Transverse colon (tissue), 4 donors: ENCODE measurements around the gene COL23A1. TPM values are rescaled to one million over a fixed set of nuclear protein-coding genes. Genes with fewer than 3 reads are reported as not detected.

Experiments used
- DNase-seq: peaks from one replicate; pipeline ENCODE4 v3.0.0-alpha.2; 2019
- H3K27ac ChIP-seq, 4 donors: fragments of 200-600 bp; sonication (generic); 2 replicates each; pipeline ENCODE4 v1.5.1; 2016 to 2018; ENCODE audit warnings: inconsistent platforms in 4 of 4
- H3K27me3 ChIP-seq: fragments of 200-600 bp; sonication (generic); 2 replicates; pipeline ENCODE4 v1.5.1; 2017; ENCODE audit warnings: inconsistent platforms
- H3K36me3 ChIP-seq, 4 donors: fragments of 200-600 bp; sonication (generic); 2 replicates each; pipeline ENCODE4 v1.5.1; 2017 to 2019; ENCODE audit warnings: inconsistent platforms in 4 of 4
- H3K4me1 ChIP-seq, 4 donors: fragments of 200-600 bp; sonication (generic); 2 replicates each; pipeline ENCODE4 v1.5.1; 2017 to 2020; ENCODE audit warnings: inconsistent platforms in 4 of 4
- H3K4me3 ChIP-seq, 4 donors: fragments of 200-600 bp; sonication (generic); 1 replicate in 1 of 4; 2 replicates in 3 of 4; pipeline versions ENCODE4 v1.5.1 to v1.6.1; 2017 to 2019; ENCODE audit warnings: inconsistent platforms in 4 of 4
- H3K9me3 ChIP-seq, 2 donors: fragments of 200-600 bp; sonication (generic); 2 replicates each; pipeline ENCODE4 v1.5.1; 2017 to 2019; ENCODE audit warnings: inconsistent platforms in 2 of 2
- EP300 ChIP-seq: sonication (generic); formaldehyde crosslinking; IDR thresholded peaks from one replicate; pipeline ENCODE4 v1.6.1; 2017; ENCODE audit warnings: antibody characterized with exemption, low read depth
- POLR2A ChIP-seq: fragments of 450-650 bp; IDR thresholded peaks from one replicate; pipeline ENCODE4 v1.6.1; 2016; ENCODE audit warnings: antibody characterized with exemption, mild to moderate bottlenecking, moderate library complexity
- POLR2AphosphoS5 ChIP-seq, 3 donors: sonication (generic); formaldehyde crosslinking; IDR thresholded peaks; one replicate each; pipeline ENCODE4 v1.6.1; 2016; ENCODE audit warnings: antibody characterized with exemption in 3 of 3
- WGBS, 2 donors: methylation state at CpG; one replicate each; pipeline ENCODE4 v1.1.5; 2018; ENCODE audit warnings: low coverage in 1 of 2; 5-methylcytosine and 5-hydroxymethylcytosine counted together
- in situ Hi-C, 4 donors: fragments of 200-750 bp; cut with MboI; loops; one replicate each; pipeline versions ENCODE4 v1.15.0 to v1.15.1; 2017; ENCODE audit warnings: low sequenced_read_pairs in 3 of 4, low pct_ligation_motif_present in 1 of 4, low pct_unique_long_range_greater_than_20kb in 1 of 4
- intact Hi-C: fragments of 100-400 bp; cut with DNase I; formaldehyde crosslinking; loops from one replicate; pipeline ENCODE4 v1.15.1; 2023; ENCODE audit warnings: low total_unique reads
- total RNA-seq, 4 donors: library from RNA; depleted of rRNA; stranded (reverse); fragments of >200 nt; gene quantifications; one replicate each; pipeline ENCODE4 v1.1.0, GENCODE V29; 2016
- TF ChIP-seq, protein P1 (sequence below), 5 experiments: fragments of 200-600 bp in 3 of 5; fragments of 450-650 bp in 2 of 5; sonication (generic) in 3 of 5; IDR thresholded peaks; 1 replicate in 2 of 5; 2 replicates in 3 of 5; pipeline ENCODE4 v1.5.1; 2016 to 2017; ENCODE audit warnings: antibody characterized with exemption in 5 of 5, inconsistent platforms in 3 of 5, mild to moderate bottlenecking in 2 of 5, moderate library complexity in 1 of 5

The COL23A1 gene
- total RNA-seq, 4 donors from 2014 or later = 0.14 to 2.2 (median 1.4) TPM; not detected in 1

- no peaks in the 10 kb centered on the region for H3K9me3 ChIP-seq
- H3K27ac ChIP-seq = peak within 1 kb of the TSS; percentile 99
- peaks cover 32 to 49% (median 42%) of the 10 kb centered on the region in 4 donors for H3K4me1 ChIP-seq
- TF ChIP-seq POLR2A = peak; percentile 100
- peak; percentile 99 to 100 (median 100) for TF ChIP-seq POLR2AphosphoS5 (IDR thresholded peaks at IDR 0.05)
- TF ChIP-seq, protein P1, sequence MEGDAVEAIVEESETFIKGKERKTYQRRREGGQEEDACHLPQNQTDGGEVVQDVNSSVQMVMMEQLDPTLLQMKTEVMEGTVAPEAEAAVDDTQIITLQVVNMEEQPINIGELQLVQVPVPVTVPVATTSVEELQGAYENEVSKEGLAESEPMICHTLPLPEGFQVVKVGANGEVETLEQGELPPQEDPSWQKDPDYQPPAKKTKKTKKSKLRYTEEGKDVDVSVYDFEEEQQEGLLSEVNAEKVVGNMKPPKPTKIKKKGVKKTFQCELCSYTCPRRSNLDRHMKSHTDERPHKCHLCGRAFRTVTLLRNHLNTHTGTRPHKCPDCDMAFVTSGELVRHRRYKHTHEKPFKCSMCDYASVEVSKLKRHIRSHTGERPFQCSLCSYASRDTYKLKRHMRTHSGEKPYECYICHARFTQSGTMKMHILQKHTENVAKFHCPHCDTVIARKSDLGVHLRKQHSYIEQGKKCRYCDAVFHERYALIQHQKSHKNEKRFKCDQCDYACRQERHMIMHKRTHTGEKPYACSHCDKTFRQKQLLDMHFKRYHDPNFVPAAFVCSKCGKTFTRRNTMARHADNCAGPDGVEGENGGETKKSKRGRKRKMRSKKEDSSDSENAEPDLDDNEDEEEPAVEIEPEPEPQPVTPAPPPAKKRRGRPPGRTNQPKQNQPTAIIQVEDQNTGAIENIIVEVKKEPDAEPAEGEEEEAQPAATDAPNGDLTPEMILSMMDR (IDR thresholded peaks at IDR 0.05) = no peak
- no peak for TF ChIP-seq EP300
- DNase-seq = peak; percentile 97
- intact Hi-C loops = no loop called here
- H3K4me3 ChIP-seq = peak within 1 kb of the TSS; percentile 93 to 99 (median 96)
- 1% methylated on average over 57 of the region's 96 CpGs; no CpG with 5 or more reads in 1 of the 2 donors for WGBS, 2 donors
- H3K36me3 ChIP-seq = peaks cover 0 to 11% (median 1%) of the 10 kb centered on the region in 4 donors
- no peaks in the 10 kb centered on the region for H3K27me3 ChIP-seq
- in situ Hi-C loops = no loop called here
These were observed 385.8 kb downstream of the COL23A1 start, which contains the start of gene HNRNPAB for GRCh38 chr5:178204182-178204934. TSS of gene HNRNPAB (plus strand) at chr5:178204533. CDS start at chr5:178204838, 305 bp downstream.

DNA sequence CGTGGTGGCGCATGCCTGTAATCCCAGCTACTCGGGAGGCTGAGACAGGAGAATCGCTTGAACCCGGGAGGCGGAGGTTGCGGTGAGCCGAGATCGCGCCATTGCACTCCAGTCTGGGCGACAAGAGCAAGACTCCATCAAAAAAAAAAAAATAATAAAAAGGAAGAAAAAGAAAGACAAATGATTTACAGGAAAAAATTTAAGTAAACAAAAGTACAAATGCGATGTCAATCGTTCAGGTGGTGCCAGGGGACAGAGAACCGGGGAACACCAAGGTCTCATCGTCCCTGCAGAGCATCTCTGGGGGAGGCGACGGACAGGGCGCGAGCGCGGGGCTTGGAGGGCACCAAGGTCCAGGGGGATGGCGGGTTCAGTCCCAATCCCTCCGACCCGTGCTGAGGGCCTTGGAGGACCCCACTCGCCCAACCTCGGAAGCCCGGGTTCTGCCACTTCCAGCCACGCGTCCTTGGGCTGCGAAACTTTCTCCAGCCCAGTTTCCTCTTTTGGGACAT lies 386.5 kb downstream of the COL23A1 start:
- peaks cover 26 to 42% (median 36%) of the 10 kb centered on the region in 4 donors for H3K4me1 ChIP-seq
- no peaks in the 10 kb centered on the region for H3K9me3 ChIP-seq
- in situ Hi-C loops = no loop called here
- 32% methylated on average over 29 of the region's 30 CpGs; no CpG with 5 or more reads in 1 of the 2 donors for WGBS, 2 donors
- H3K4me3 ChIP-seq = peak overlapping the region; percentile 46 to 99 (median 96)
- H3K27me3 ChIP-seq = no peaks in the 10 kb centered on the region
- peaks cover 0 to 5% (median 0%) of the 10 kb centered on the region in 4 donors for H3K36me3 ChIP-seq
- DNase-seq = no peak
- intact Hi-C loops = no loop called here
- peak overlapping the region; percentile 99 for H3K27ac ChIP-seq
- TF ChIP-seq, protein P1 (IDR thresholded peaks at IDR 0.05) = no peak

GRCh38 chr5:178202541-178202940 lies 387.7 kb downstream of the COL23A1 start:
- no peaks in the 10 kb centered on the region for H3K9me3 ChIP-seq
- H3K27ac ChIP-seq = no peak overlapping the region
- no peaks in the 10 kb centered on the region for H3K36me3 ChIP-seq
- in situ Hi-C loops = no loop called here
- no peak for DNase-seq
- 91 to 94% methylated on average over 3 to 10 of the region's 10 CpGs for WGBS, 2 donors
- TF ChIP-seq POLR2A = no peak
- no peak for TF ChIP-seq EP300
- TF ChIP-seq POLR2AphosphoS5 (IDR thresholded peaks at IDR 0.05) = no peak
- TF ChIP-seq, protein P1 (IDR thresholded peaks at IDR 0.05) = no peak
- H3K27me3 ChIP-seq = no peaks in the 10 kb centered on the region
- H3K4me3 ChIP-seq = no peak overlapping the region
- H3K4me1 ChIP-seq = peaks cover 16 to 31% (median 25%) of the 10 kb centered on the region in 4 donors
- intact Hi-C loops = no loop called here

DNA sequence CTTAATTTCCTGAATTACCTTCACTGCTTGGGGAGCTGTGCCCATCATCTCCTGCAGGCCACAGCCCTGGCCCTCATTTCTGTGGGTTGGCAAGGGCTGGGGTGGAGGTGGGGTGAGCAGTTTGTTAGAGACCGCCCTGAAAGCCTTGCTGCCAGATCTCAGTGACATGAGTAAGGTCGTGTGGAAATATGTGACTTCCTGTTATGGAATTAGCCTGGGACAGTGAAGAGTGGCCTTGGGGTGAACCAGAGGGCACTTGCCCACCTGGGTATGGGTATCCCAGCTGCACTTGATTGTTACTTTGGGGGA lies 388.3 kb downstream of the COL23A1 start:
- Histone ChIP-seq H3K4me3 (no peak overlapping the region), H3K27ac (peak overlapping the region in 2 of 4 donors; percentile 2 to 14), H3K4me1 (peaks cover 10 to 24% (median 19%) of the 10 kb centered on the region in 4 donors), H3K9me3 (no peaks in the 10 kb centered on the region), H3K27me3 (no peaks in the 10 kb centered on the region), H3K36me3 (no peaks in the 10 kb centered on the region)
- intact Hi-C loops (no loop called here), in situ Hi-C loops (no loop called here)
- DNase-seq = no peak
- TF ChIP-seq POLR2A (no peak), EP300 (no peak), POLR2AphosphoS5 (IDR thresholded peaks at IDR 0.05) (no peak)
- TF ChIP-seq, protein P1 (IDR thresholded peaks at IDR 0.05) = no peak
- 0% methylated on average over 1 of the region's 2 CpGs; no CpG with 5 or more reads in 1 of the 2 donors for WGBS, 2 donors
